Gastroesophageal sphincter (tissue), 4 donors: ENCODE results near the gene ALG1. TPM values are rescaled to one million over a fixed set of nuclear protein-coding genes. Genes with fewer than 3 reads are reported as not detected.

Experiments used
- ATAC-seq: fragments of 150-250 bp; one replicate; pipeline ENCODE4 v1.9.1; 2016; ENCODE audit warnings: mild to moderate bottlenecking, moderate library complexity
- H3K27ac ChIP-seq, 4 donors: fragments of 200-600 bp; sonication (generic) in 3 of 4; 1 replicate in 3 of 4; 2 replicates in 1 of 4; pipeline ENCODE4 v1.5.1; 2016 to 2019
- H3K27me3 ChIP-seq: fragments of 200-600 bp; sonication (generic); one replicate; pipeline ENCODE4 v1.5.1; 2019
- H3K36me3 ChIP-seq, 2 donors: fragments of 200-600 bp; sonication (generic); one replicate each; pipeline ENCODE4 v1.5.1; 2019; ENCODE audit warnings: control low read depth in 1 of 2
- H3K4me1 ChIP-seq, 3 donors: fragments of 200-600 bp; sonication (generic); 1 replicate in 2 of 3; 2 replicates in 1 of 3; pipeline ENCODE4 v1.5.1; 2016 to 2019; ENCODE audit warnings: control low read depth in 2 of 3
- H3K4me3 ChIP-seq, 2 donors: fragments of 200-600 bp; sonication (generic); one replicate each; pipeline ENCODE4 v1.5.1; 2019; ENCODE audit warnings: mild to moderate bottlenecking in 1 of 2, moderate library complexity in 1 of 2
- H3K9me3 ChIP-seq, 3 donors: fragments of 200-600 bp; sonication (generic); one replicate each; pipeline ENCODE4 v1.5.1; 2017 to 2019; ENCODE audit warnings: control low read depth in 2 of 3
- CTCF ChIP-seq, 4 experiments: fragments of 200-600 bp in 2 of 4; fragments of 450-650 bp in 2 of 4; sonication (generic) in 1 of 4; IDR thresholded peaks; one replicate each; pipeline ENCODE4 v1.5.1; 2017 to 2019; ENCODE audit warnings: antibody characterized with exemption in 4 of 4, mild to moderate bottlenecking in 2 of 4, moderate library complexity in 2 of 4
- EP300 ChIP-seq: sonication (generic); formaldehyde crosslinking; IDR thresholded peaks from one replicate; pipeline ENCODE4 v1.6.1; 2017; ENCODE audit warnings: antibody characterized with exemption, mild to moderate bottlenecking
- POLR2A ChIP-seq, 2 donors: fragments of 450-650 bp; IDR thresholded peaks; one replicate each; pipeline ENCODE4 v1.6.1; 2017; ENCODE audit warnings: antibody characterized with exemption in 2 of 2, mild to moderate bottlenecking in 2 of 2, moderate library complexity in 1 of 2
- POLR2AphosphoS5 ChIP-seq: sonication (generic); formaldehyde crosslinking; IDR thresholded peaks from one replicate; pipeline ENCODE4 v1.6.1; 2017; ENCODE audit warnings: antibody characterized with exemption
- WGBS, 2 donors: methylation state at CpG; one replicate each; pipeline ENCODE4 v1.1.5; 2018; ENCODE audit warnings: low coverage in 1 of 2; 5-methylcytosine and 5-hydroxymethylcytosine counted together
- total RNA-seq, 4 donors: library from RNA; depleted of rRNA; stranded (reverse); fragments of >200 nt; gene quantifications; one replicate each; pipeline ENCODE4 v1.1.0, GENCODE V29; 2016

Gene ALG1
- total RNA-seq: 10 to 100 TPM in 3 of 4 donors, 1 to 10 TPM in 1; 6.4 to 16.8 (median 12.9) TPM

- TF ChIP-seq EP300 (no peak), POLR2A (IDR thresholded peaks at IDR 0.05) (peak; percentile 81 to 87), CTCF (IDR thresholded peaks at IDR 0.05) (no peak), POLR2AphosphoS5 (peak; percentile 95)
- peak within 1 kb of the TSS; percentile 62 to 85 (median 80) for H3K27ac ChIP-seq
- peak within 1 kb of the TSS; percentile 53 to 64 for H3K4me3 ChIP-seq
- WGBS, 2 donors: 0% methylated on average over 10 of the region's 53 CpGs; no CpG with 5 or more reads in 1 of the 2 donors
- H3K4me1 ChIP-seq: peaks cover 0 to 22% (median 10%) of the 10 kb centered on the region in 3 donors
- H3K27me3 ChIP-seq: no peaks in the 10 kb centered on the region
- no peaks in the 10 kb centered on the region for H3K9me3 ChIP-seq
- ATAC-seq: peak; percentile 95
- peaks cover 0 to 36% of the 10 kb centered on the region in 2 donors for H3K36me3 ChIP-seq
Observed at GRCh38 chr16:5071681-5072333, at the start of gene ALG1. ALG1 (plus strand) TSS chr16:5071843; CDS start chr16:5071850, 7 bp downstream.

GRCh38 chr16:5022521-5022920 is 49.1 kb upstream of the ALG1 start:
- ATAC-seq: no peak
- 87 to 100% methylated on average over 1 to 3 of the region's 6 CpGs for WGBS, 2 donors

GRCh38 chr16:5024632-5025031 is 47.0 kb upstream of the ALG1 start:
- no peak for ATAC-seq
- WGBS, 2 donors: 33 to 46% methylated on average over 2 to 3 of the region's 4 CpGs

More at GRCh38 chr16:5022521-5022920, 49.1 kb upstream of the ALG1 start:
- Histone ChIP-seq H3K4me3 (no peak overlapping the region), H3K36me3 (peaks cover 0 to 14% of the 10 kb centered on the region in 2 donors), H3K4me1 (no peaks in the 10 kb centered on the region), H3K27ac (no peak overlapping the region), H3K27me3 (peaks cover 27% of the 10 kb centered on the region), H3K9me3 (no peaks in the 10 kb centered on the region)
- TF ChIP-seq POLR2AphosphoS5: no peak
- no peak for TF ChIP-seq CTCF (IDR thresholded peaks at IDR 0.05)
- no peak for TF ChIP-seq POLR2A (IDR thresholded peaks at IDR 0.05)
- no peak for TF ChIP-seq EP300

GRCh38 chr16:5025171-5025632 is 46.4 kb upstream of the ALG1 start:
- Histone ChIP-seq H3K27me3 (peaks cover 27% of the 10 kb centered on the region), H3K4me3 (no peak overlapping the region), H3K9me3 (no peaks in the 10 kb centered on the region), H3K36me3 (peaks cover 0 to 41% of the 10 kb centered on the region in 2 donors), H3K27ac (no peak overlapping the region), H3K4me1 (no peaks in the 10 kb centered on the region)
- 40 to 42% methylated on average over 3 to 4 of the region's 17 CpGs for whole genome bisulfite sequencing, 2 donors
- TF ChIP-seq EP300 (no peak), CTCF (IDR thresholded peaks at IDR 0.05) (peak in 1 of 4 experiments; percentile 29)
- no peak for ATAC-seq

More at GRCh38 chr16:5024632-5025031, 47.0 kb upstream of the ALG1 start:
- H3K9me3 ChIP-seq: no peaks in the 10 kb centered on the region
- peaks cover 27% of the 10 kb centered on the region for H3K27me3 ChIP-seq
- no peak for TF ChIP-seq POLR2AphosphoS5
- TF ChIP-seq CTCF (IDR thresholded peaks at IDR 0.05): no peak
- TF ChIP-seq EP300: no peak
- no peak for TF ChIP-seq POLR2A (IDR thresholded peaks at IDR 0.05)
- no peak overlapping the region for H3K4me3 ChIP-seq
- no peaks in the 10 kb centered on the region for H3K4me1 ChIP-seq
- no peak overlapping the region for H3K27ac ChIP-seq
- peaks cover 0 to 36% of the 10 kb centered on the region in 2 donors for H3K36me3 ChIP-seq

- Histone ChIP-seq H3K4me3 (no peak overlapping the region), H3K9me3 (no peaks in the 10 kb centered on the region), H3K36me3 (peaks cover 0 to 54% of the 10 kb centered on the region in 2 donors), H3K27ac (no peak overlapping the region), H3K27me3 (peaks cover 12% of the 10 kb centered on the region), H3K4me1 (no peaks in the 10 kb centered on the region)
- TF ChIP-seq POLR2A (IDR thresholded peaks at IDR 0.05) (no peak), POLR2AphosphoS5 (no peak), CTCF (IDR thresholded peaks at IDR 0.05) (no peak), EP300 (no peak)
- ATAC-seq: no peak
- WGBS, 2 donors: 73% methylated on average over 3 of the region's 8 CpGs; no CpG with 5 or more reads in 1 of the 2 donors
Observed at GRCh38 chr16:5026664-5027063, 45.0 kb upstream of the ALG1 start.
